HCT116 (cell line): Measurements from ENCODE around the gene GALNT14. TPM values are rescaled to one million over a fixed set of nuclear protein-coding genes. Genes with fewer than 3 reads are reported as not detected.

ENCODE experiments used
- ATAC-seq: fragments of 200-7000 bp; cut with Tn5 transposase; 2 replicates; pipeline ENCODE4 v1.9.1; 2020; ENCODE audit warnings: mild to moderate bottlenecking, moderate library complexity
- BruUV-seq: library from RNA; stranded (reverse); fragments of 400-500 nt; replicated peaks from 2 replicates; lab custom pipeline; 2021; lab: Mats Ljungman, UMichigan
- CTCF ChIA-PET: fragments of 300-600 bp; sonication (Branson Sonifier 250); formaldehyde crosslinking; loops from one replicate; lab custom pipeline; 2021; ENCODE audit warnings: antibody characterized with exemption; lab: Charles Lee
- POLR2A ChIA-PET: fragments of 300-600, 350-600 bp; sonication (Branson Sonifier 250); formaldehyde crosslinking; loops from one replicate; lab custom pipeline; 2021; ENCODE audit warnings: antibody characterized with exemption; lab: Charles Lee
- RAD21 ChIA-PET, 2 experiments: fragments of 300-600 bp; sonication (Branson Sonifier 250); formaldehyde crosslinking; loops; one replicate each; lab custom pipeline; 2023; ENCODE audit warnings: low total read pairs in 2 of 2; ENCODE audit not compliant: uncharacterized antibody in 2 of 2, unreplicated experiment in 2 of 2, low non-redundant PET in 1 of 2; lab: Charles Lee
- DNase-seq: peaks from one replicate; pipeline ENCODE4 v3.0.0-alpha.2; 2010; ENCODE audit warnings: low read depth, low spot score
- H2AFZ ChIP-seq: fragments of 200-600 bp; shearing (Covaris generic), sonication (generic); 2 replicates; pipeline ENCODE4 v1.6.1; 2017; ENCODE audit warnings: low read depth, mixed run types, mixed read lengths, antibody characterized with exemption, low read length; ENCODE audit not compliant: poor library complexity, severe bottlenecking
- H3K27ac ChIP-seq: 2 replicates; pipeline ENCODE4 v1.5.1; 2012; ENCODE audit warnings: low read depth, low read length
- H3K27me3 ChIP-seq: fragments of 200-600 bp; sonication (generic); 2 replicates; pipeline ENCODE4 v1.6.1; 2016; ENCODE audit warnings: mixed run types, low read length, mixed read lengths; ENCODE audit not compliant: insufficient read depth
- H3K36me3 ChIP-seq, 2 experiments: fragments of 200-500 bp in 1 of 2; fragments of 200-600 bp in 1 of 2; sonication (Bioruptor generic) in 1 of 2; sonication (generic) in 1 of 2; 2 replicates each; pipeline versions ENCODE4 v1.5.1 to v1.6.1; 2014 to 2016; ENCODE audit warnings: low read length in 2 of 2, inconsistent platforms in 1 of 2, mixed read lengths in 1 of 2, mixed run types in 1 of 2; ENCODE audit not compliant: insufficient read depth in 2 of 2, control insufficient read depth in 1 of 2
- H3K4me1 ChIP-seq, 2 experiments: fragments of 200-600 bp in 1 of 2; sonication (generic) in 1 of 2; 2 replicates each; pipeline versions ENCODE4 v1.5.1 to v1.6.1; 2012 to 2017; ENCODE audit warnings: low read length in 2 of 2, inconsistent platforms in 1 of 2, mild to moderate bottlenecking in 1 of 2, mixed read lengths in 1 of 2, mixed run types in 1 of 2, moderate library complexity in 1 of 2; ENCODE audit not compliant: insufficient read depth in 2 of 2, control insufficient read depth in 1 of 2
- H3K4me2 ChIP-seq: fragments of 200-600 bp; sonication (generic); 2 replicates; pipeline ENCODE4 v1.6.1; 2017; ENCODE audit warnings: mixed run types, low read length, mixed read lengths
- H3K4me3 ChIP-seq, 2 experiments: fragments of 200-600 bp in 1 of 2; sonication (generic) in 1 of 2; replicated peaks in 1 of 2; 2 replicates each; pipeline ENCODE4 v1.5.1; 2011 to 2016; ENCODE audit warnings: low read length in 2 of 2, control low read depth in 1 of 2, low read depth in 1 of 2, mild to moderate bottlenecking in 1 of 2, mixed read lengths in 1 of 2, mixed run types in 1 of 2
- H3K79me2 ChIP-seq: fragments of 200-600 bp; sonication (generic); 2 replicates; pipeline ENCODE4 v1.6.1; 2017; ENCODE audit warnings: mild to moderate bottlenecking, mixed run types, low read length, moderate library complexity, mixed read lengths; ENCODE audit not compliant: insufficient read depth
- H3K9ac ChIP-seq: fragments of 200-600 bp; sonication (generic); 2 replicates; pipeline ENCODE4 v1.6.1; 2016; ENCODE audit warnings: low read length, mixed read lengths
- H3K9me2 ChIP-seq: fragments of 200-600 bp; sonication (generic), shearing (Covaris generic); 2 replicates; pipeline ENCODE4 v1.6.1; 2017; ENCODE audit warnings: mixed run types, mild to moderate bottlenecking, moderate library complexity; ENCODE audit not compliant: insufficient read depth
- H3K9me3 ChIP-seq, 2 experiments: fragments of 200-500 bp in 1 of 2; fragments of 200-600 bp in 1 of 2; sonication (Bioruptor generic) in 1 of 2; sonication (generic) in 1 of 2; 2 replicates each; pipeline ENCODE4 v1.6.1; 2014 to 2017; ENCODE audit warnings: low read length in 2 of 2, mixed read lengths in 2 of 2, inconsistent platforms in 1 of 2, low read depth in 1 of 2, mild to moderate bottlenecking in 1 of 2, mixed run types in 1 of 2, moderate library complexity in 1 of 2; ENCODE audit not compliant: control insufficient read depth in 1 of 2, insufficient read depth in 1 of 2
- H4K20me1 ChIP-seq: fragments of 200-600 bp; sonication (generic), shearing (Covaris generic); 2 replicates; pipeline ENCODE4 v1.6.1; 2017; ENCODE audit warnings: mixed run types, mild to moderate bottlenecking, moderate library complexity; ENCODE audit not compliant: insufficient read depth
- CEBPB ChIP-seq: IDR thresholded peaks from 2 replicates; pipeline ENCODE4 v1.6.1; 2012; ENCODE audit warnings: low read depth
- EGR1 ChIP-seq: IDR thresholded peaks from 2 replicates; pipeline ENCODE4 v1.6.1; 2012; ENCODE audit warnings: low read depth
- ELF1 ChIP-seq: IDR thresholded peaks from 2 replicates; pipeline ENCODE4 v1.6.1; 2012; ENCODE audit warnings: low read depth, borderline replicate concordance
- EZH2phosphoT487 ChIP-seq: fragments of 200-600 bp; IDR thresholded peaks from 2 replicates; pipeline ENCODE4 v1.6.1; 2018; ENCODE audit warnings: antibody characterized with exemption, borderline replicate concordance
- JUND ChIP-seq: IDR thresholded peaks from 2 replicates; pipeline ENCODE4 v1.6.1; 2012
- MAX ChIP-seq: IDR thresholded peaks from 2 replicates; pipeline ENCODE4 v1.6.1; 2012
- POLR2A ChIP-seq: IDR thresholded peaks from 2 replicates; pipeline ENCODE4 v1.7.0; 2011; ENCODE audit warnings: borderline replicate concordance; ENCODE audit not compliant: insufficient read depth, insufficient read length; ENCODE audit errors: extremely low read depth
- RAD21 ChIP-seq: IDR thresholded peaks from 2 replicates; pipeline ENCODE4 v1.6.1; 2012; ENCODE audit warnings: low read depth, mild to moderate bottlenecking
- REST ChIP-seq: IDR thresholded peaks from 2 replicates; pipeline ENCODE4 v1.6.1; 2012; ENCODE audit warnings: low read depth
- SP1 ChIP-seq: IDR thresholded peaks from 2 replicates; pipeline ENCODE4 v1.6.1; 2012; ENCODE audit warnings: low read depth
- YY1 ChIP-seq: IDR thresholded peaks from 2 replicates; pipeline ENCODE4 v1.6.1; 2011; ENCODE audit warnings: low read length, low read depth, moderate library complexity, mild to moderate bottlenecking; ENCODE audit not compliant: insufficient replicate concordance; ENCODE audit errors: extremely low read depth
- ZBTB33 ChIP-seq: IDR thresholded peaks from 2 replicates; pipeline ENCODE4 v1.6.1; 2011; ENCODE audit warnings: mild to moderate bottlenecking, low read length, moderate library complexity; ENCODE audit not compliant: insufficient replicate concordance; ENCODE audit errors: extremely low read depth
- ZFX ChIP-seq: fragments of 450-650 bp; IDR thresholded peaks from 2 replicates; pipeline ENCODE4 v1.6.1; 2017
- ZNF274 ChIP-seq: fragments of 200-500 bp; sonication (Bioruptor generic); IDR thresholded peaks from 2 replicates; pipeline ENCODE4 v1.6.1; 2014; ENCODE audit warnings: mild to moderate bottlenecking, low read depth, low read length, inconsistent platforms
- intact Hi-C: fragments of 100-400 bp; cut with micrococcal nuclease; formaldehyde crosslinking; loops from 2 replicates; pipeline ENCODE4 v1.10.0; 2022
- total RNA-seq: library from RNA; stranded (reverse); gene quantifications from one replicate; pipeline ENCODE4 v1.2.1, GENCODE V29; 2021; ENCODE audit not compliant: unreplicated experiment
- TF ChIP-seq, protein P1 (sequence below): IDR thresholded peaks from 2 replicates; pipeline ENCODE4 v1.6.1; 2012

GALNT14 gene
- total RNA-seq, 1 experiment from 2014 or later = 11.2 TPM

GRCh38 chr2:30923623-30924022, 214.6 kb downstream of the GALNT14 start:
- H3K4me1 ChIP-seq = no peaks in the 10 kb centered on the region
- no peak overlapping the region for H3K9ac ChIP-seq
- CTCF ChIA-PET = no interaction called here
- no peaks in the 10 kb centered on the region for H3K9me2 ChIP-seq
- ATAC-seq (no peak), DNase-seq (no peak)
- no peak overlapping the region for H2AFZ ChIP-seq
- H4K20me1 ChIP-seq = no peaks in the 10 kb centered on the region
- intact Hi-C loops = no loop called here
- no peaks in the 10 kb centered on the region for H3K79me2 ChIP-seq
- H3K9me3 ChIP-seq = no peaks in the 10 kb centered on the region
- TF ChIP-seq MAX (no peak), ELF1 (no peak), ZFX (no peak), RAD21 (no peak), ZNF274 (no peak), SP1 (no peak)
- H3K4me2 ChIP-seq = no peak overlapping the region
- no peak overlapping the region for H3K27ac ChIP-seq
- H3K4me3 ChIP-seq = no peak overlapping the region
- RAD21 ChIA-PET = no interaction called here
- no TSS peak for BruUV-seq
- POLR2A ChIA-PET = no interaction called here
- no peaks in the 10 kb centered on the region for H3K36me3 ChIP-seq
- H3K27me3 ChIP-seq = peaks cover 19% of the 10 kb centered on the region; the same call in 1 of the 2 replicates

DNA sequence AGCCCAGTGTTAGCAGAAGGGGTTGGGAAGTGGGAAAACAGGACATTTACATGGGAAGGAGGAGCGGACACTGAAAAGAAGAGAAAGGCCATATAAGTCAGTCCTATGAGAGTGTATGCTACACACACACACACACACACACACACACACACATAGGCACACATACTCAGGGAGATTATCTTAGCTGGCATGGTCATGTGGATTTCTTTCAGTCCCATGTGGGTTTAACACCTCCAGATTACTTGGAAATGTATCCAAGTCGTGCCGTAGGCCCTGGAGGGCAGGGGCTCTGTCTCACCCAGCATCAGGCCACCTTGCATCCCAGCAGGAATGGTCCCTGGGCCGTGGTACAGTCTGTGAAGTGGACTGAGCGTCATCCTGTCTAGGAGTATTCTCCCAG, 217.7 kb downstream of the GALNT14 start:
- Histone ChIP-seq H3K9me3 (no peaks in the 10 kb centered on the region), H3K9me2 (no peaks in the 10 kb centered on the region), H2AFZ (no peak overlapping the region), H3K27ac (no peak overlapping the region), H3K4me3 (no peak overlapping the region), H3K36me3 (no peaks in the 10 kb centered on the region), H3K79me2 (no peaks in the 10 kb centered on the region), H3K4me2 (no peak overlapping the region), H3K9ac (no peak overlapping the region), H3K27me3 (peaks cover 12% of the 10 kb centered on the region; the same call in 1 of the 2 replicates), H3K4me1 (no peaks in the 10 kb centered on the region), H4K20me1 (no peaks in the 10 kb centered on the region)
- RAD21 ChIA-PET = no interaction called here
- intact Hi-C loops = no loop called here
- ATAC-seq (no peak), DNase-seq (no peak)
- POLR2A ChIA-PET = no interaction called here
- CTCF ChIA-PET = no interaction called here
- no peak for TF ChIP-seq MAX
- TF ChIP-seq EZH2phosphoT487 = no peak
- no peak for TF ChIP-seq JUND
- no peak for TF ChIP-seq YY1
- no peak for TF ChIP-seq EGR1
- no peak for TF ChIP-seq ZBTB33
- TF ChIP-seq ZFX = no peak
- TF ChIP-seq POLR2A = no peak
- no peak for TF ChIP-seq ELF1
- TF ChIP-seq REST = no peak
- TF ChIP-seq, protein P1, sequence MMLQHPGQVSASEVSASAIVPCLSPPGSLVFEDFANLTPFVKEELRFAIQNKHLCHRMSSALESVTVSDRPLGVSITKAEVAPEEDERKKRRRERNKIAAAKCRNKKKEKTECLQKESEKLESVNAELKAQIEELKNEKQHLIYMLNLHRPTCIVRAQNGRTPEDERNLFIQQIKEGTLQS = no peak
- no peak for TF ChIP-seq CEBPB
- no peak for TF ChIP-seq SP1
- no TSS peak for BruUV-seq
